HG02981 (cell line): ENCODE data around the gene ERGIC1.
A peak's percentile ranks its signal among the peaks of the same experiment; 100 is the strongest.
"Not testable (repeated sequence)": the region's sequence is repeated elsewhere in the genome, so short reads cannot be mapped to it uniquely, and the experiment has no call there.

Experiments used
- ATAC-seq: cut with Tn5 transposase; IDR thresholded peaks from one replicate; pipeline ENCODE4 v1.9.1; 2021; ENCODE audit warnings: mild to moderate bottlenecking, moderate library complexity; ENCODE audit not compliant: unreplicated experiment

ERGIC1 gene

GRCh38 chr5:172877466-172878260, 43.6 kb downstream of the ERGIC1 start:
- no peak for ATAC-seq

DNA sequence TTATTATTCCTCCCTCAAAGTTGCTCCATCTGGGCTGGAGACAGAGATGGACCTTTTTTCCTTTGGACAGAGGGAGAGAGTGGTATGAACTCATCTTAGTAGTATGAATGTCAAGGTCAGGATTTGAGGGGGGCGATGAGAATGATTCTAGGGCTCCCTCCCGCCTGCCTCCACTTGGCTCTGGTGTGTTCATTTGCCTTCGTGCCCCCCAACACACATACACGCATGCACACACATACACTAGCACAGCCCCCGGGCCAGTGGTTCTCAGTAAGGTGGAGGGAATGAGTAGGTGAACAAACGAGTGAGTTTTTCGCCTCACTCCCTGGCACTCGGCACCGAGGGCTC, 44.5 kb downstream of the ERGIC1 start:
- ATAC-seq, result no peak

GRCh38 chr5:172878933-172879752, 45.1 kb downstream of the ERGIC1 start:
- no peak for ATAC-seq

DNA sequence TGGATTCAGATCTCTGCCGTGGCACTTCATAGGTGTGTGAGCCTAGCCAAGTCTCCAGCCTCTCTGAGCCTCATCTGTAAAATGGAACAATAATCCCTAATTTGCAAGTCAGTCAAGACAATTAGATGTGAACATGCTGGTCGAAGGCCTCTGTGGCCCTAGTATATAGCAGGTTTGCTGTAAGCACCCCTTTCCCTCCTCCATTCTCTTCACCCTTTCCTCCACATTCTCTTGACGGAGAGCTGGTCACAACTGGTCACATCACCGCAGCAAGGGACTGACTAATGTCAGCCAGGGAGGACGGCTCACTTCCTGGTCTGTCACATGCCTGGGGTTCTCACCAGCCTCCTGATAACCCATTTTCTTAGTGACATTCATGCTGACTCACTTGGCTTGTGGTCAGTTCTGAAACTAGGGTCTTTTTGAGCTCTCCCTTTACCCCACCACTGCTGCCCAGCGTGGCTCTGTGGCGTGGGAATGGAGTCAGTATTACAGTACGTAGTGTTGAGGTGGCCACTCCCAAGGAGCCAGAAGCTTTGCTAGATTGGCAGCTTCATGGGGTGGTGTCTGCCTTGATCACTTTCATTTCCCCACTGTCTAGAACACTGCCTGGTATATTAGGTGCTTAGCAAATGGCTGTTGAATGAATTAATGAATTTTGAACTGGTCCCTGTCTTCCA, 47.8 kb downstream of the ERGIC1 start:
- peak; percentile 84 for ATAC-seq

GRCh38 chr5:172883066-172883465, 49.0 kb downstream of the ERGIC1 start:
- ATAC-seq, result no peak

DNA sequence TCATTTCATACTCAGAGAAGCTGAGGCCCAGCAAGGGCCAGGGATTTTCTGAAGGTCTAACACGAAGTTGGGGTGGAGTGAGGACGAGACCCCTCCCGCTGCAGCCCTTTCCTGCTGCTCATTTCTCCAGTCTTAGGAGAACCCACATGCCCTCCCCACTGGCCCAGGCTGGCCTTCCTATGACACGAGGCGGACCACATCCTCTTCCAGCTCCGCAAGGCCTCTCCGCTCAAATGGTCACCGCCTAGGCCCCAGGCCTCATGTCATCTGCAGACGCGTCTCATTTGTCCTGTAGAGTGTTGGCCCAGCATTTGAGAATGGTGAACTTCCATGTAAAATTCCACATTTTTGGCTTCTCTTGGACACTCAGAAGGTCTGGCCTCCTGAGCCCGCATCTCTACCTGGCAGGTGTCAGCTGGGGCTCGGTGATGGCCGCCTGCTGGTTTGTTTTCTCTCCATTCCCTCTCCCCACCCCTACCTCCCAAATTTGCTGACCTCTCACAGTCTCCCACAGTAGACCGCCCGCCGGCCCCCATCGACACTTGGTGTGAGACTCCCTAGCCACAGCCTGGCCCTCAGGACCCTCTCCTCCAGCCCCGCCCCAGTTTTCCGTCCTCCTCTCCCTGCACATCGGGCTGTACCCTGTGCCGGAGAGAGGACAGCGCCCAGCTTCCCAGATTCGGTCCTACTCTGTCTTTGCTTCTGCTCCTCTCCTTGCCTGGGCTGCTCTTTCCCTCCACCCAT, 51.7 kb downstream of the ERGIC1 start:
- ATAC-seq, result no peak

DNA sequence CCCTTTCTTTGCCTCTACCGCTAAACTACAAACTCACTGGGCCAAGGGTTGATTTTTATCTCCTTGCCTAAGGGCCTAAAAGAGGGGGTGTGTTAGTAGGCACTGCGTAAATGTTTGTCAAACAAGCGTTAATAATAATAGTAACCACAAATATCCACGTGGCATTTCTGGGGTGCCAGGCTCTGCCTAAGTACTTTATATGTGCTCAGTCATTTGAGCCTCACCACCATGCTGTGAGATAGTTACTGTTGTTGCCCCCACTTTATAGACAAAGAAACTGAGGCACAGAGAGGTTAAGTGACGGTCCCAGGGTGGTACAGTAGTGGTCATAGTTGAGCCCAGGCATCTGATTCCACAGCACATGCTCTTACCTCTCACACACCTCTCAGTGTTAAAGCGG, 52.4 kb downstream of the ERGIC1 start:
- ATAC-seq, result no peak

GRCh38 chr5:172886974-172887501, 53.0 kb downstream of the ERGIC1 start:
- no peak for ATAC-seq

- no peak for ATAC-seq
Observed at GRCh38 chr5:172887692-172888091, 53.6 kb downstream of the ERGIC1 start.

GRCh38 chr5:172890659-172891058, 56.6 kb downstream of the ERGIC1 start:
- ATAC-seq, result no peak

DNA sequence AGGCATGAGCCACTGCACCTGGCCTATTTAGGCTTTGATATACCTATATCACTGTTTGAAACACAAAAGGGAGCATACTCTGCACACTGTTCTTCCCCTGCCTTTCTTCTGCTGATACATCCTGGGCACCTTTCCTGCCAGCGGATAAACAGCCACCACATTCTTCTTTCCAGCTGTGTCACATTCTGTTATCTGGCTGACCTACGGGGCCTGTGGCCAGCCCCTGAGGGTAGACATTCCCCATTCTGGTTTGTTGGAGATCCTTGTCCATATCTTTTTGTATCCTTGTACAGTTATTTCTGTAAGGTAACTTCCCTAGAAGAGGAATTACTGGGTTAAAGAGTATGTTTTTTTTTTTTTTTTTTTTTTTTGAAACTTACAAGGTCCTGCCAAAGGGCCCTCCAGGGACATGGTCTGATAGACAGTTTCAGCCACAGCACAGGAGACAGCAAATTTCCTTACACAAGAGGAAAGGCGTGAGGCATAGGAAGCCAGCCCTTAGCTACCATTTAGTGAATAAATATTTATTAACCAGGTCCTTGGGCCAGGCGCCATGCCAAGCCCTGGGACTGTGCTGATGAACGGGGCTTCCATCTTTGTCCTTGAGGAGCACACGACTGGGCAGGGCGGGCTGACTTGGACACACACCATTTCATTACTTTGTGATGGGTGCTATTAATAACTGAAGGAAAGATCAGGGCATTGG, 57.8 kb downstream of the ERGIC1 start:
- ATAC-seq, result no peak

GRCh38 chr5:172892713-172893112, 58.7 kb downstream of the ERGIC1 start:
- no peak for ATAC-seq

- ATAC-seq, result no peak
Observed at GRCh38 chr5:172894767-172895388, 60.8 kb downstream of the ERGIC1 start.

DNA sequence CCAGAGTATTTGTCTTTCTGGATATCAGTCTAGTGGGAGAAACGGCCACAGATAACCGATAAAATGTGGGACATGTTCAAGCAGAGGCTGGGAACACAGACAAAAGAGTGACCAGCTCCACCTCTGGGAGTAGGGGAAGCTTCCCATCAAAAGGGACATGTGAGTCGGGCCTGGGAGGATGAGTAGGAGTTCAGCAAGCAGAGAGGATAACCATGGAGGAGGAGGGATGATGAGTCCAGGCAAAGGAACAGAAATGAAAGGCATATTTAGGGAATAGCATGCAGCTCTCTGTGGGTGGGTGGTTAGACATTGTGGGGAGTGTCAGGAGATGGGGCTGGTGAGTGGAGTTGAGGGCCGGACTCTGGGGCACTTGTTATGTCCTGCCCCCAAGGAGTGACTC, 61.5 kb downstream of the ERGIC1 start:
- ATAC-seq, result no peak

DNA sequence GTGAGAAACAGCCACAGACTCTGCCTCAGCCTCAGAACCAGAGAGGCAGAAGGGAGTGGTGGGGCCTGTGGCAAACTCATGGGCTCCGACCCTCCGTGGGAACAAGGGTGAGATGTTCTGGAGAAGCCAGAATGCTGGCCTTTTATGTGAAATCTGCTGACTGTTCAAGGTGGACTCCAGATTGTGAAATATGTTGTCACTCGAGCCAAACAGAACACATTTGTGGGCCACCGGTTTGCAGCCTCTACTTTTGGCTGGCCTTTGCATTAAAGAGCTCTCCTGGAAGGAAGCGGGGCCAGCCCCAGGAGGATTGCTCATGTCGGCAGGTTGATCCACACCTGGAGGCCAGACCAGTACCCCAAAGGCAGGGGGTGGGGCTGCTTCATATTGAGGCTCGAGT, 62.4 kb downstream of the ERGIC1 start:
- ATAC-seq, result no peak

DNA sequence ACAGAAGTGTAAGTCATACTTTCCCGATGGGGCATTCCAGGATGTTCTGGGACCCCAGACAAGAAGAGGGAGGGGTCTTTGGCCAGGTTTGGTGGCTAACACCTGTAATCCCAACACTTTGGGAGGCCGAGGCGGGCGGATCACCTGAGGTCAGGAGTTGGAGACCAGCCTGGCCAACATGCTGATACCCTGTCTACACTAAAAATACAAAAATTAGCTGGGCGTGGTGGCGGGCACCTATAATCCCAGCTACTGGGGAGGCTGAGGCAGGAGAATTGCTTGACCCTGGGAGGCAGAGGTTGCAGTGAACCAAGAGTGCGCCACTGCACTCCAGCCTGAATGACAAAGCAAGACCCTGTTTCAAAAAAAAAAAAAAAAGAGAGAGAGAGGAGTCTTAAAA, 63.0 kb downstream of the ERGIC1 start:
- not testable (repeated sequence) for ATAC-seq

DNA sequence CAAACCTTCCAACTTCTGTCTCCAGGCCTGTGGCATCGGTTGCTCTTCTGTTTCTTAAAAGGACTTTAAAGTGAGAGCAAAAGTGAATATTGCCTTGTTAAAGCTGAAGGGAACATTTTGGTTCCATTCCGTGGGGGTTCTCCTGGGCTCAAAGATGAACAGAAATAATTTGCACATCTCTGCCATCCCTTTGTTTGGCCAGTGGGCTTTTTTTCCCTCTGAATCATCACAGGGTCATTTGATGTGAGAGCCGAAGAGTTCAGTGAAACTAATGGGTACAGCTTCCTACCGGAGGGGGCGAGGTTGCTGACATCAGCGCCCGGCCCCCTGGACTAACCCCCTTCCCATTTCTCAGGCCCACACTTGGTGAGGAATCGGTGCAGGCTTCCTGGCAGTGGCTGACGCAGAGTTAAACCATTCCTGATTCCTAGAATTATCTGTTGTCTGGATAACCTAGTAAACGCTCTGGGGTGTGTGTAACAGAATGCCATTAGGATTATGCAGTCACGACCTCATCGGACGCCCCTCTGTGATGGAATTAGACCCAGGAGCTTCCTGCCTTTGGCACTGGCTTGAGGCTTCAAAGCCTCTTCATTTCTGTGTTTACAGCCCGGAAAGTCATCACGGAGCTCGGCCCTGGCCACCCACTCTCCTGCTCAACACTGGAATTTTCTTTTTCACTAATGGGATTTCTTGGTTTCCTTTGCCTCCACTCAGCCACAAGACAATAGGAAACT, 63.6 kb downstream of the ERGIC1 start:
- ATAC-seq, result no peak

DNA sequence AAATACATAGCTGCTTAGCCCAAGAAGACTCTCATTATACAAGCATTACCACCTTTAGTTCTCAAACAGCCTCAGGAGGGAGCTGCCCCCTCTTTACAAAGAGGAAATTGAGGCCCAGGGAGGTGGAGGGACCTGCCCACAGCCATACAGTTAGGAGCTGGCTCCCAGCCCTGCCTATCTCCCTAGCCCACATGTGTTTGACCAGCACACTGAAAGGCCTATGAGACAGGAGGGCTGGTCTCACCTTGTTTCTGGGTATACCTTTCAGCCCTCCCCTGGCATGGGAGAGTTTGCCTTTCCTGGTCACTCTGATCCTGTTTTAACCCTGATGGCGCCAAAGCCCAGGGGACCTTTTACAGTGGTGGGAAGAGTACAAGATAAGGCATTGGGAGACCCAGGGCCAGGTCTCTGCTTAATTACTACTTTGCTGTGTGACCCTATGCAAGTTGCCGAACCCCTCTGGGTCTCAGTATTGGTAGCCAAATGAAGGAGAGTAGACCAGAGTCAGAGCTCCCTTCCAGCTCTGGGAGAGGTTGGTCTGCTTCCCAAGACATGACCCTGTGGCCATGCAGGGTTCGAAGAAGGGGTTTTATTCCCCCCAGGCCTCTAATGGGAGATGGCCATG, 64.3 kb downstream of the ERGIC1 start:
- no peak for ATAC-seq
